Measurements from ENCODE around the gene KCNA4.
"Not testable (repeated sequence)": the region's sequence is repeated elsewhere in the genome, so short reads cannot be mapped to it uniquely, and the experiment has no call there.

The KCNA4 gene

GRCh38 chr11:29996016-29996415, 20.8 kb downstream of the KCNA4 start:
- no peak for DNase-seq (ENCODE audit: low read depth)

- DNase-seq (ENCODE audit: low read depth), result no peak
Observed at GRCh38 chr11:29989174-29989970, 27.5 kb downstream of the KCNA4 start.

- no peak for DNase-seq (ENCODE audit: low read depth)
Observed at GRCh38 chr11:29985248-29985647, 31.6 kb downstream of the KCNA4 start.

GRCh38 chr11:29984544-29984943, 32.3 kb downstream of the KCNA4 start:
- DNase-seq (ENCODE audit: low read depth), result no peak

GRCh38 chr11:29978549-29978948, 38.3 kb downstream of the KCNA4 start:
- DNase-seq (ENCODE audit: low read depth), result no peak

- not testable (repeated sequence) for DNase-seq (ENCODE audit: low read depth)
Observed at GRCh38 chr11:29975580-29975979, 41.2 kb downstream of the KCNA4 start.

- DNase-seq (ENCODE audit: low read depth), result no peak
Observed at GRCh38 chr11:29963796-29964195, 53.0 kb downstream of the KCNA4 start.

GRCh38 chr11:29963036-29963435, 53.8 kb downstream of the KCNA4 start:
- no peak for DNase-seq (ENCODE audit: low read depth)

GRCh38 chr11:29962243-29962642, 54.6 kb downstream of the KCNA4 start:
- DNase-seq (ENCODE audit: low read depth), result no peak
